Kidney (tissue), 14 donors: ENCODE results near the gene MCEE. TPM values are rescaled to one million over a fixed set of nuclear protein-coding genes. Genes with fewer than 3 reads are reported as not detected.
"Not testable (repeated sequence)": the region's sequence is repeated elsewhere in the genome, so short reads cannot be mapped to it uniquely, and the experiment has no call there.

ENCODE experiments used
- DNase-seq, 5 donors: peaks; one replicate each; pipeline ENCODE4 v3.0.0-alpha.2; 2013 to 2020
- FAIRE-seq: peaks from 2 replicates; lab custom pipeline; 2012; peaks lifted over from hg19 to GRCh38; lab: Jason Lieb, UNC
- H3K27ac ChIP-seq, 2 donors: one replicate each; pipeline ENCODE4 v1.7.0; 2013; ENCODE audit warnings: low read depth in 2 of 2, low read length in 2 of 2, inconsistent platforms in 1 of 2
- H3K27me3 ChIP-seq: one replicate; pipeline ENCODE4 v1.7.1; 2013; ENCODE audit warnings: low read length, inconsistent platforms; ENCODE audit not compliant: control insufficient read depth, insufficient read depth
- H3K36me3 ChIP-seq, 3 donors: one replicate each; pipeline versions ENCODE4 v1.7.0 to v1.7.1; 2013; ENCODE audit warnings: low read length in 3 of 3, control low read depth in 1 of 3, inconsistent platforms in 1 of 3; ENCODE audit not compliant: insufficient read depth in 3 of 3, control insufficient read depth in 2 of 3
- H3K4me1 ChIP-seq, 3 donors: one replicate each; pipeline versions ENCODE4 v1.7.0 to v1.7.1; 2013; ENCODE audit warnings: low read length in 3 of 3, inconsistent platforms in 1 of 3, low read depth in 1 of 3; ENCODE audit not compliant: control insufficient read depth in 2 of 3, insufficient read depth in 2 of 3
- H3K4me3 ChIP-seq, 3 donors: one replicate each; pipeline versions ENCODE4 v1.7.0 to v1.8.1; 2013; ENCODE audit warnings: low read length in 3 of 3, control low read depth in 1 of 3, inconsistent platforms in 1 of 3
- H3K9ac ChIP-seq, 3 donors: one replicate each; pipeline versions ENCODE4 v1.7.0 to v1.7.1; 2013; ENCODE audit warnings: low read length in 3 of 3, control low read depth in 1 of 3, inconsistent platforms in 1 of 3
- H3K9me3 ChIP-seq, 3 donors: one replicate each; pipeline versions ENCODE4 v1.7.0 to v1.7.1; 2013; ENCODE audit warnings: low read length in 3 of 3, control low read depth in 1 of 3, inconsistent platforms in 1 of 3; ENCODE audit not compliant: control insufficient read depth in 2 of 3, insufficient read depth in 1 of 3
- CTCF ChIP-seq: IDR thresholded peaks from 3 replicates; pipeline ENCODE4 v1.5.1; 2012; ENCODE audit warnings: mild to moderate bottlenecking, moderate library complexity, borderline replicate concordance; ENCODE audit not compliant: insufficient read depth; ENCODE audit errors: extremely low read depth
- intact Hi-C: fragments of 100-400 bp; cut with DNase I; formaldehyde crosslinking; loops from one replicate; pipeline ENCODE4 v1.11.1; 2022
- polyA plus RNA-seq: library from polyadenylated mRNA; stranded (reverse); fragments of 350-450 nt; fragmentation: Illumina TruSeq; extraction: RNeasy Lipid Tissue Mini Kit (QIAGEN cat#74804); gene quantifications from one replicate; pipeline ENCODE4 v1.2.3, GENCODE V29; 2014; ENCODE audit warnings: low read depth, low replicate concordance; ENCODE audit not compliant: insufficient read depth
- total RNA-seq: library from RNA; stranded (reverse); fragmentation: NEBNext Ultra II Directional; extraction: Animal tissue kit (Norgen Biotek cat#: 25700); gene quantifications from one replicate; pipeline ENCODE4 v1.2.1, GENCODE V29; 2021
- donor health status: control.
- donor health status: control.
- donor health status: control.
- donor health status: control.
- donor health status: control.
- donor health status: DM: yes; HTN: yes; CAD: no.
- donor health status: Normal renal cell carcinoma (clear cell type).

The MCEE gene
- total and polyA plus RNA-seq, 2 donors from 2014 or later: 20.3 to 29.0 TPM

GRCh38 chr2:71083752-71084312 lies 46.2 kb downstream of the MCEE start:
- H3K4me1 ChIP-seq, H3K9ac ChIP-seq, H3K4me3 ChIP-seq, H3K36me3 ChIP-seq, H3K27me3 ChIP-seq, H3K27ac ChIP-seq, H3K9me3 ChIP-seq, FAIRE-seq, intact Hi-C loops, DNase-seq: not testable (repeated sequence)

GRCh38 chr2:71083297-71083696 lies 46.7 kb downstream of the MCEE start:
- H3K4me3 ChIP-seq, intact Hi-C loops, H3K9ac ChIP-seq, FAIRE-seq, H3K27me3 ChIP-seq, H3K36me3 ChIP-seq, H3K27ac ChIP-seq, H3K4me1 ChIP-seq, DNase-seq, H3K9me3 ChIP-seq: not testable (repeated sequence)

- intact Hi-C loops: no loop called here
- H3K36me3 ChIP-seq: peaks cover 0 to 5% (median 0%) of the 10 kb centered on the region in 3 donors
- H3K27me3 ChIP-seq: no peaks in the 10 kb centered on the region
Observed at GRCh38 chr2:71082402-71083252, 47.4 kb downstream of the MCEE start.

GRCh38 chr2:71078624-71079023 lies 51.4 kb downstream of the MCEE start:
- H3K9ac ChIP-seq: no peak overlapping the region
- H3K4me1 ChIP-seq: no peaks in the 10 kb centered on the region
- no peak overlapping the region for H3K4me3 ChIP-seq
- intact Hi-C loops: no loop called here
- FAIRE-seq (no peak), DNase-seq (no peak)
- no peak for TF ChIP-seq CTCF
- H3K27me3 ChIP-seq: no peaks in the 10 kb centered on the region
- peaks cover under 1 to 20% (median 7%) of the 10 kb centered on the region in 3 donors for H3K36me3 ChIP-seq
- no peak overlapping the region for H3K27ac ChIP-seq
- no peaks in the 10 kb centered on the region for H3K9me3 ChIP-seq

More at GRCh38 chr2:71082402-71083252, 47.4 kb downstream of the MCEE start:
- H3K4me3 ChIP-seq: no peak overlapping the region
- TF ChIP-seq CTCF: no peak
- FAIRE-seq: no peak
- H3K9ac ChIP-seq: no peak overlapping the region
- H3K27ac ChIP-seq: no peak overlapping the region
- H3K9me3 ChIP-seq: no peaks in the 10 kb centered on the region
- DNase-seq: no peak
- no peaks in the 10 kb centered on the region for H3K4me1 ChIP-seq
